Vagina (tissue), 2 donors: ENCODE data around the gene GNAQ.

Experiments used
- CTCF ChIP-seq, 3 experiments: fragments of 450-650 bp in 2 of 3; fragments of 200-600 bp in 1 of 3; sonication (generic) in 1 of 3; IDR thresholded peaks; one replicate each; pipeline ENCODE4 v1.5.1; 2017 to 2019; ENCODE audit warnings: antibody characterized with exemption in 3 of 3, mild to moderate bottlenecking in 2 of 3, moderate library complexity in 2 of 3
- POLR2A ChIP-seq, 2 donors: fragments of 450-650 bp; IDR thresholded peaks; one replicate each; pipeline ENCODE4 v1.6.1; 2017; ENCODE audit warnings: antibody characterized with exemption in 2 of 2, mild to moderate bottlenecking in 2 of 2, moderate library complexity in 2 of 2

GRCh38 chr9:78032730-78033457 is 1.3 kb upstream of the GNAQ start:
- no peak for TF ChIP-seq CTCF (IDR thresholded peaks at IDR 0.05)
- TF ChIP-seq POLR2A (IDR thresholded peaks at IDR 0.05), result no peak
